ENCODE results near the gene NELFA. TPM values are rescaled to one million over a fixed set of nuclear protein-coding genes. Genes with fewer than 3 reads are reported as not detected.

Gene NELFA
- total and polyA plus RNA-seq, 9 donors, result 14.8 to 32.5 (median 23.3) TPM

GRCh38 chr4:1975880-1976279 is 32.9 kb downstream of the NELFA start:
- peaks cover 21% of the 10 kb centered on the region for H3K4me1 ChIP-seq (ENCODE audit: control insufficient read depth, insufficient read depth, low read length)
- WGBS (ENCODE audit: insufficient coverage), result 92% methylated on average over 8 of the region's 11 CpGs
- no peaks in the 10 kb centered on the region for H3K9me3 ChIP-seq (replicated peaks; ENCODE audit: control insufficient read depth, low read depth, low read length)
- no peak overlapping the region for H3K27ac ChIP-seq (ENCODE audit: low read length)
- no peak for DNase-seq
- no peak overlapping the region for H3K4me3 ChIP-seq (ENCODE audit: low read length)
- H3K27me3 ChIP-seq (ENCODE audit: control insufficient read depth, insufficient read depth, low read length), result no peaks in the 10 kb centered on the region
- H3K36me3 ChIP-seq (ENCODE audit: control insufficient read depth, insufficient read depth, low read length), result peaks cover 83% of the 10 kb centered on the region

GRCh38 chr4:1975391-1975801 is 33.4 kb downstream of the NELFA start:
- no peaks in the 10 kb centered on the region for H3K9me3 ChIP-seq (replicated peaks; ENCODE audit: control insufficient read depth, low read depth, low read length)
- peaks cover 19% of the 10 kb centered on the region for H3K4me1 ChIP-seq (ENCODE audit: control insufficient read depth, insufficient read depth, low read length)
- H3K4me3 ChIP-seq (ENCODE audit: low read length), result no peak overlapping the region
- H3K36me3 ChIP-seq (ENCODE audit: control insufficient read depth, insufficient read depth, low read length), result peaks cover 83% of the 10 kb centered on the region
- DNase-seq, result no peak
- H3K27ac ChIP-seq (ENCODE audit: low read length), result no peak overlapping the region
- H3K27me3 ChIP-seq (ENCODE audit: control insufficient read depth, insufficient read depth, low read length), result no peaks in the 10 kb centered on the region
- 88% methylated on average over 14 of the region's 14 CpGs for WGBS (ENCODE audit: insufficient coverage)

- Histone ChIP-seq H3K4me3 (ENCODE audit: low read length) (no peak overlapping the region), H3K27ac (ENCODE audit: low read length) (no peak overlapping the region), H3K27me3 (ENCODE audit: control insufficient read depth, insufficient read depth, low read length) (no peaks in the 10 kb centered on the region), H3K4me1 (ENCODE audit: control insufficient read depth, insufficient read depth, low read length) (peaks cover 14% of the 10 kb centered on the region), H3K9me3 (replicated peaks; ENCODE audit: control insufficient read depth, low read depth, low read length) (no peaks in the 10 kb centered on the region), H3K36me3 (ENCODE audit: control insufficient read depth, insufficient read depth, low read length) (peaks cover 84% of the 10 kb centered on the region)
- no peak for DNase-seq
- WGBS (ENCODE audit: insufficient coverage), result 84% methylated on average over 5 of the region's 8 CpGs
Measured at GRCh38 chr4:1974840-1975239, 33.9 kb downstream of the NELFA start.

- H3K9me3 ChIP-seq (replicated peaks; ENCODE audit: control insufficient read depth, low read depth, low read length), result no peaks in the 10 kb centered on the region
- H3K4me1 ChIP-seq (ENCODE audit: control insufficient read depth, insufficient read depth, low read length), result peaks cover 14% of the 10 kb centered on the region
- no peak overlapping the region for H3K27ac ChIP-seq (ENCODE audit: low read length)
- no peaks in the 10 kb centered on the region for H3K27me3 ChIP-seq (ENCODE audit: control insufficient read depth, insufficient read depth, low read length)
- no peak overlapping the region for H3K4me3 ChIP-seq (ENCODE audit: low read length)
- 95% methylated on average over 17 of the region's 18 CpGs for WGBS (ENCODE audit: insufficient coverage)
- no peak for DNase-seq
- H3K36me3 ChIP-seq (ENCODE audit: control insufficient read depth, insufficient read depth, low read length), result peaks cover 82% of the 10 kb centered on the region
Measured at GRCh38 chr4:1973661-1974060, 35.1 kb downstream of the NELFA start.

GRCh38 chr4:1973218-1973617 is 35.6 kb downstream of the NELFA start:
- no peaks in the 10 kb centered on the region for H3K27me3 ChIP-seq (ENCODE audit: control insufficient read depth, insufficient read depth, low read length)
- H3K4me3 ChIP-seq (ENCODE audit: low read length), result no peak overlapping the region
- no peak overlapping the region for H3K27ac ChIP-seq (ENCODE audit: low read length)
- peaks cover 79% of the 10 kb centered on the region for H3K36me3 ChIP-seq (ENCODE audit: control insufficient read depth, insufficient read depth, low read length)
- no peaks in the 10 kb centered on the region for H3K9me3 ChIP-seq (replicated peaks; ENCODE audit: control insufficient read depth, low read depth, low read length)
- peaks cover 14% of the 10 kb centered on the region for H3K4me1 ChIP-seq (ENCODE audit: control insufficient read depth, insufficient read depth, low read length)
- no peak for DNase-seq
- WGBS (ENCODE audit: insufficient coverage), result 92% methylated on average over 12 of the region's 12 CpGs

GRCh38 chr4:1972414-1972813 is 36.4 kb downstream of the NELFA start:
- Histone ChIP-seq H3K9me3 (replicated peaks; ENCODE audit: control insufficient read depth, low read depth, low read length) (no peaks in the 10 kb centered on the region), H3K27me3 (ENCODE audit: control insufficient read depth, insufficient read depth, low read length) (no peaks in the 10 kb centered on the region), H3K36me3 (ENCODE audit: control insufficient read depth, insufficient read depth, low read length) (peaks cover 72% of the 10 kb centered on the region), H3K4me1 (ENCODE audit: control insufficient read depth, insufficient read depth, low read length) (peaks cover 14% of the 10 kb centered on the region), H3K27ac (ENCODE audit: low read length) (no peak overlapping the region), H3K4me3 (ENCODE audit: low read length) (no peak overlapping the region)
- 84% methylated on average over 2 of the region's 10 CpGs for WGBS (ENCODE audit: insufficient coverage)
- no peak for DNase-seq

- Histone ChIP-seq H3K36me3 (ENCODE audit: control insufficient read depth, insufficient read depth, low read length) (peaks cover 64% of the 10 kb centered on the region), H3K4me3 (ENCODE audit: low read length) (no peak overlapping the region), H3K27me3 (ENCODE audit: control insufficient read depth, insufficient read depth, low read length) (no peaks in the 10 kb centered on the region), H3K27ac (ENCODE audit: low read length) (no peak overlapping the region), H3K9me3 (replicated peaks; ENCODE audit: control insufficient read depth, low read depth, low read length) (no peaks in the 10 kb centered on the region), H3K4me1 (ENCODE audit: control insufficient read depth, insufficient read depth, low read length) (peaks cover 7% of the 10 kb centered on the region)
- DNase-seq, result no peak
- 94% methylated on average over 14 of the region's 16 CpGs for WGBS (ENCODE audit: insufficient coverage)
Measured at GRCh38 chr4:1971456-1972200, 37.1 kb downstream of the NELFA start.

GRCh38 chr4:1970926-1971325 is 37.8 kb downstream of the NELFA start:
- Histone ChIP-seq H3K9me3 (replicated peaks; ENCODE audit: control insufficient read depth, low read depth, low read length) (no peaks in the 10 kb centered on the region), H3K27ac (ENCODE audit: low read length) (no peak overlapping the region), H3K27me3 (ENCODE audit: control insufficient read depth, insufficient read depth, low read length) (no peaks in the 10 kb centered on the region), H3K4me3 (ENCODE audit: low read length) (no peak overlapping the region), H3K4me1 (ENCODE audit: control insufficient read depth, insufficient read depth, low read length) (peaks cover 1% of the 10 kb centered on the region), H3K36me3 (ENCODE audit: control insufficient read depth, insufficient read depth, low read length) (peaks cover 58% of the 10 kb centered on the region)
- no peak for DNase-seq
- 96% methylated on average over 5 of the region's 6 CpGs for WGBS (ENCODE audit: insufficient coverage)

GRCh38 chr4:1969928-1970723 is 38.6 kb downstream of the NELFA start:
- Histone ChIP-seq H3K27ac (ENCODE audit: low read length) (no peak overlapping the region), H3K9me3 (replicated peaks; ENCODE audit: control insufficient read depth, low read depth, low read length) (no peaks in the 10 kb centered on the region), H3K27me3 (ENCODE audit: control insufficient read depth, insufficient read depth, low read length) (no peaks in the 10 kb centered on the region), H3K4me3 (ENCODE audit: low read length) (no peak overlapping the region), H3K4me1 (ENCODE audit: control insufficient read depth, insufficient read depth, low read length) (no peaks in the 10 kb centered on the region), H3K36me3 (ENCODE audit: control insufficient read depth, insufficient read depth, low read length) (peaks cover 53% of the 10 kb centered on the region)
- WGBS (ENCODE audit: insufficient coverage), result 96% methylated on average over 12 of the region's 17 CpGs
- DNase-seq, result no peak

GRCh38 chr4:1968686-1969295 is 40.0 kb downstream of the NELFA start:
- Histone ChIP-seq H3K27ac (ENCODE audit: low read length) (no peak overlapping the region), H3K27me3 (ENCODE audit: control insufficient read depth, insufficient read depth, low read length) (no peaks in the 10 kb centered on the region), H3K4me3 (ENCODE audit: low read length) (no peak overlapping the region), H3K9me3 (replicated peaks; ENCODE audit: control insufficient read depth, low read depth, low read length) (no peaks in the 10 kb centered on the region), H3K4me1 (ENCODE audit: control insufficient read depth, insufficient read depth, low read length) (no peaks in the 10 kb centered on the region), H3K36me3 (ENCODE audit: control insufficient read depth, insufficient read depth, low read length) (peaks cover 50% of the 10 kb centered on the region)
- no peak for DNase-seq
- 88% methylated on average over 5 of the region's 7 CpGs for WGBS (ENCODE audit: insufficient coverage)
